A673 (cell line): ENCODE measurements around the gene WDR18.

Experiments
- CTCF ChIP-seq: fragments of 300-800, 200-600 bp; sonication (generic); conservative IDR thresholded peaks from 2 replicates; pipeline ENCODE4 v1.5.1; 2017; ENCODE audit warnings: low read depth, mild to moderate bottlenecking, antibody characterized with exemption, low read length, moderate library complexity, mixed read lengths
- EZH2 ChIP-seq: fragments of 200-600 bp; sonication (generic); IDR thresholded peaks from 2 replicates; pipeline ENCODE4 v1.6.1; 2017; ENCODE audit warnings: borderline replicate concordance, low read depth, mild to moderate bottlenecking, mixed read lengths, antibody characterized with exemption, low read length; ENCODE audit not compliant: poor library complexity, severe bottlenecking

- TF ChIP-seq CTCF (no peak), EZH2 (no peak)
Observed at GRCh38 chr19:962683-963400, 21.3 kb upstream of the WDR18 start.
